Prostate gland (tissue), 2 donors: ENCODE results near the gene IMPA2.

Source experiments
- CTCF ChIP-seq, 4 experiments: fragments of 200-600 bp in 2 of 4; fragments of 450-650 bp in 2 of 4; sonication (generic) in 2 of 4; IDR thresholded peaks; 1 replicate in 3 of 4; 2 replicates in 1 of 4; pipeline ENCODE4 v1.5.1; 2016 to 2019; ENCODE audit warnings: antibody characterized with exemption in 4 of 4, mild to moderate bottlenecking in 2 of 4, moderate library complexity in 2 of 4
- POLR2A ChIP-seq: fragments of 450-650 bp; IDR thresholded peaks from one replicate; pipeline ENCODE4 v1.6.1; 2016; ENCODE audit warnings: antibody characterized with exemption, mild to moderate bottlenecking
- POLR2AphosphoS5 ChIP-seq: sonication (generic); formaldehyde crosslinking; IDR thresholded peaks from one replicate; pipeline ENCODE4 v1.6.1; 2017; ENCODE audit warnings: antibody characterized with exemption

GRCh38 chr18:12064086-12064763, 82.9 kb downstream of the IMPA2 start:
- no peak for TF ChIP-seq CTCF (IDR thresholded peaks at IDR 0.05)
- TF ChIP-seq POLR2A: no peak
- no peak for TF ChIP-seq POLR2AphosphoS5
